Activated naive CD4-positive, alpha-beta T cell treated with anti-CD3 and anti-CD28 coated beads, Interleukin-2, amount 50 U/mL, for 24 hours (primary cell): ENCODE results near the gene POMT2.
"Not testable (repeated sequence)": the region's sequence is repeated elsewhere in the genome, so short reads cannot be mapped to it uniquely, and the experiment has no call there.

Source experiments
- H3K27ac Mint-ChIP-seq: one replicate; pipeline ENCODE4 v1.8.0; 2021; ENCODE audit warnings: mild to moderate bottlenecking, mixed read lengths
- H3K27me3 Mint-ChIP-seq: one replicate; pipeline ENCODE4 v1.8.0; 2021; ENCODE audit warnings: mixed read lengths
- H3K36me3 Mint-ChIP-seq: one replicate; pipeline ENCODE4 v1.8.0; 2021; ENCODE audit warnings: mixed read lengths
- H3K4me1 Mint-ChIP-seq: one replicate; pipeline ENCODE4 v1.8.0; 2021; ENCODE audit warnings: mixed read lengths
- H3K4me3 Mint-ChIP-seq: one replicate; pipeline ENCODE4 v1.8.0; 2021; ENCODE audit warnings: mild to moderate bottlenecking, mixed read lengths
- H3K9me3 Mint-ChIP-seq: one replicate; pipeline ENCODE4 v1.8.0; 2021; ENCODE audit warnings: mixed read lengths

POMT2 gene

GRCh38 chr14:77286576-77286975 is 34.1 kb downstream of the POMT2 start:
- Mint-ChIP-seq H3K4me1 (no peaks in the 10 kb centered on the region), H3K27ac (no peak overlapping the region), H3K9me3 (no peaks in the 10 kb centered on the region), H3K36me3 (peaks cover 26% of the 10 kb centered on the region), H3K4me3 (no peak overlapping the region), H3K27me3 (no peaks in the 10 kb centered on the region)

- no peak overlapping the region for H3K27ac Mint-ChIP-seq
- peaks cover 23% of the 10 kb centered on the region for H3K36me3 Mint-ChIP-seq
- H3K27me3 Mint-ChIP-seq, result no peaks in the 10 kb centered on the region
- no peak overlapping the region for H3K4me3 Mint-ChIP-seq
- no peaks in the 10 kb centered on the region for H3K4me1 Mint-ChIP-seq
- H3K9me3 Mint-ChIP-seq, result no peaks in the 10 kb centered on the region
These were observed 36.2 kb downstream of the POMT2 start for GRCh38 chr14:77284466-77284865.

DNA sequence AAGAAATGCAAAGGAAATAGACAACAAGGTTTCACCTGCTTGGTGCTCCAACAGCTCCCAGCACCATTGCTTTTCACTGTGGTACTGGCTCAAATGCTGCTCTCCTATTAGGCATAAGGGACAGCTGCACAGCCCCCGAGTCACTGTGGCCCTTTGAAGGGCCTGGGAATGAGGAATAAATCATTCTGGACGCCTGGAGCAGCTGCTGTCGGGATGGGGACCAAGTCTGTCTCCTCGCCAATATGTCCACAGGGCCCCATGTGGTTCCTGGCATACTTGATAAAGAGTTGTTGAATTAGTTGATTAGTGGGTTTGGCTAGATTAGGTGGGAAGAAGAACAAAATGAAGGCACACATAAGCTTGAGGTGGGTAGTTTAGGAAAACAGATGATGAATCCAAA is 36.6 kb downstream of the POMT2 start:
- Mint-ChIP-seq H3K9me3 (no peaks in the 10 kb centered on the region), H3K4me3 (no peak overlapping the region), H3K4me1 (no peaks in the 10 kb centered on the region), H3K36me3 (peaks cover 23% of the 10 kb centered on the region), H3K27me3 (no peaks in the 10 kb centered on the region), H3K27ac (no peak overlapping the region)

GRCh38 chr14:77281852-77282410 is 38.8 kb downstream of the POMT2 start:
- Mint-ChIP-seq H3K4me3 (no peak overlapping the region), H3K27ac (no peak overlapping the region), H3K27me3 (no peaks in the 10 kb centered on the region), H3K4me1 (no peaks in the 10 kb centered on the region), H3K9me3 (no peaks in the 10 kb centered on the region), H3K36me3 (peaks cover 23% of the 10 kb centered on the region)

DNA sequence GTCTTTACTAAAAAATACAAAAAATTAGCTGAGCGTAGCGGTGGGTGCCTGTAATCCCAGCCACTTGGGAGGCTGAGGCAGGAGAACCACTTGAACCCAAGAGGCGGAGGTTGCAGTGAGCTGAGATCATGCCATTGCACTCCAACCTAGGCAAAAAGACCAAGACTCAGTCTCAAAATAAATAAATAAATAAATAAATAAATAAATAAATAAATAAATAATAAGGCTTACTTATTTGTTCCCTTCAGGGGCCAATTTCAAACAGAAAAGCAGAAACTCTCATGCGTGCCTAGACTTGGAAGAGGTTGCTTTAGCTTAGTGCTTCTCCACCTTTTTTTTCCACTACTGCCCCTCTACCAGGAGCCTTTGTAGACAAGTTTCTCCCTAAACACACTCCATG is 39.8 kb downstream of the POMT2 start:
- H3K27ac Mint-ChIP-seq, H3K9me3 Mint-ChIP-seq, H3K4me1 Mint-ChIP-seq, H3K27me3 Mint-ChIP-seq, H3K4me3 Mint-ChIP-seq: not testable (repeated sequence)
- H3K36me3 Mint-ChIP-seq, result peaks cover 21% of the 10 kb centered on the region

DNA sequence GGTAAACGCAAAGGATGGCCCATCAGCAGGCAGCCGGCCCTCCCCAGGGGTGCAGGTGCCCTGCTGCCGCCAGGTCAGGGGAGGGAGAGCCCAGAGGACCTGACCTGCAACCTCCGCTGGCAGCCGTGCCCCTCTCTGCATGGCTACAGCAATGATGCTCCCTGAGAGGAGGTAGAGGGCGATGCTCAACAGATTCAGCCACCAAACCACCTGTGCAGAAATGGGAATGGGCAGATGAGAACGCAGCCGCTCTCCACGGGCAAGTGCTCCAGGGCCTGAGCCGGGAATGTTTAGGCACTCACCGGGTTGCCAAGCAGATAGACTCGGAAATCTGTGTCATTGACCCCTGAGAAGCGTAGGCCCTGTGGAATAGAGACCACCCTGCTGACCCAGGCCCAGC is 41.0 kb downstream of the POMT2 start:
- Mint-ChIP-seq H3K4me3 (no peak overlapping the region), H3K4me1 (no peaks in the 10 kb centered on the region), H3K27ac (no peak overlapping the region), H3K36me3 (peaks cover 10% of the 10 kb centered on the region), H3K9me3 (no peaks in the 10 kb centered on the region), H3K27me3 (no peaks in the 10 kb centered on the region)

- H3K27ac Mint-ChIP-seq, result no peak overlapping the region
- peaks cover 5% of the 10 kb centered on the region for H3K36me3 Mint-ChIP-seq
- H3K4me1 Mint-ChIP-seq, result no peaks in the 10 kb centered on the region
- H3K27me3 Mint-ChIP-seq, result no peaks in the 10 kb centered on the region
- no peak overlapping the region for H3K4me3 Mint-ChIP-seq
- H3K9me3 Mint-ChIP-seq, result no peaks in the 10 kb centered on the region
These were observed 42.0 kb downstream of the POMT2 start for GRCh38 chr14:77278461-77279230.

DNA sequence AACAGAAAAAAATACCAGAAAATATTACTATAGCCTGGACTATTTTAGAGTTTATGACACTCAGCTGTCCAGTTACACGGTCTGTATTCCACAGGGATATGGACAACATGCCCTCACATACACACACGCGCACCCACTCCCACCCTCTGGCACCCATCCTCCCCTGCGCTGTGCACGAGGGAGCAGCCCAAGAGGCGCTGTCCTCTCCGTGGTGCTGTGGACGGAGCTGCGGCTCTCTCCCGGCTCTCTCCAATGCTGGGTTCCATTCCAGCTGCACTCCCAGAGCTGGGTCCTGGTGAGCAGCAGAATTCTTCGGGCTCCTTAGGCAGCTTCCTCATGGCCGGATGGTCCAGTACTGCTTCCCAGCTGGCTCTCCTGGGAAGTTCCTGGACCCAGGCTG is 43.7 kb downstream of the POMT2 start:
- Mint-ChIP-seq H3K27me3 (peaks cover 5% of the 10 kb centered on the region), H3K9me3 (no peaks in the 10 kb centered on the region), H3K4me3 (no peak overlapping the region), H3K4me1 (no peaks in the 10 kb centered on the region), H3K36me3 (peaks cover 2% of the 10 kb centered on the region), H3K27ac (no peak overlapping the region)

DNA sequence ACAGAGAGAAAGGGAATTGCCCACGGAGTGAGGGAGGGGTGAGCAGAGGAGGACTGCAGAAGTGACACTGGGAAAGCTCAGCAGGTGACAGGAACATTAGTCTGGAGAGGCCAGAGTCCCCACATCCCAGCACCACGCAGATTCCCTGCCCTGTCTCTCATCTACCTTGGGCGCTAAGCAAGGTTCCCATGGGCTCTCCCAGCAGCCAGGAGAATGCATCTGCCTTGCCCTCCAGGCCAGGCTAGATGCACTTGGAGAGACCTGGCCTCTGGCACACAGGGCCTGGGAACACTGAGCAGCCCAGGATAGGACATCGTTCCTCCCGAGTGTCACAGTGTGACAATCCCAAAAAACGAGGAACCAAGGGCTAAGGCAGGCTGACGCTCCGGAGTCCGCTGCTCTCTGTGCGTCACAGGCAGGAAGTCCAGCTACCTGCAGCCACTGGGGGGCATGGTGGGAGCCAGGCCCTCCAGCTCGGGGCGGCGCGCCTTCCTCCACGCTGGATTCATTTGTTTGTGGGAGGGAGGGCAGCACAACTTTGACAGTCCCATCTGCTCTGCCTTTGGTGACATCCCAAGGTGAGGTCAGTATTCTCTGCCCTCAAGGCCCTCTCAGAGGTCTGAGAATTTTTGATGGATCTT is 44.3 kb downstream of the POMT2 start:
- Mint-ChIP-seq H3K36me3 (peaks cover 2% of the 10 kb centered on the region), H3K9me3 (no peaks in the 10 kb centered on the region), H3K4me1 (no peaks in the 10 kb centered on the region), H3K4me3 (no peak overlapping the region), H3K27me3 (peaks cover 9% of the 10 kb centered on the region), H3K27ac (peak overlapping the region; percentile 65)

GRCh38 chr14:77275601-77276017 is 45.1 kb downstream of the POMT2 start:
- no peak overlapping the region for H3K27ac Mint-ChIP-seq
- H3K36me3 Mint-ChIP-seq, result peaks cover 2% of the 10 kb centered on the region
- no peaks in the 10 kb centered on the region for H3K9me3 Mint-ChIP-seq
- H3K4me1 Mint-ChIP-seq, result no peaks in the 10 kb centered on the region
- H3K27me3 Mint-ChIP-seq, result peaks cover 12% of the 10 kb centered on the region
- H3K4me3 Mint-ChIP-seq, result no peak overlapping the region

- Mint-ChIP-seq H3K27ac (no peak overlapping the region), H3K36me3 (peaks cover 2% of the 10 kb centered on the region), H3K27me3 (peaks cover 12% of the 10 kb centered on the region), H3K4me3 (no peak overlapping the region), H3K9me3 (no peaks in the 10 kb centered on the region), H3K4me1 (peaks cover under 1% of the 10 kb centered on the region)
These were observed 45.6 kb downstream of the POMT2 start for GRCh38 chr14:77275041-77275580.

DNA sequence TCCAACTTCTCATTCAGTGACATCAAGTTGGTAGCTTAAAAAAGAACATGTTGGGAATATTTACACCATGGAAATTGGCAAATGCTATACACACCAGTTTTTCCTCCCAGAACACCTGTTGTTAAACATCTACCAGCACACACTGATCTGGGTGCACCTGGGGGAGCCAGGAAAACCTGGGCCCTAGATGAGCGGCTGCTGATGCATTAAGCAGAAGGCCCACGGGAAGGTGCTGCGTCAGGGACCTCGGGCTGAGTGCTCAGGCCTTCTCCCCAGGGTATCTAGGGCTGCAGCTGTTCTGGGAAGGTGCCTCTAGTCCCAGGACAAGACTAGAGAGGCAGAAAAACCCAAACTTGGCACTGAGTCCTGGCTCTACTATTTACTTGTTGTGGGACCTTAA is 46.9 kb downstream of the POMT2 start:
- Mint-ChIP-seq H3K27me3 (peaks cover 19% of the 10 kb centered on the region), H3K4me1 (peaks cover 4% of the 10 kb centered on the region), H3K27ac (no peak overlapping the region), H3K9me3 (no peaks in the 10 kb centered on the region), H3K4me3 (no peak overlapping the region), H3K36me3 (peaks cover 2% of the 10 kb centered on the region)

DNA sequence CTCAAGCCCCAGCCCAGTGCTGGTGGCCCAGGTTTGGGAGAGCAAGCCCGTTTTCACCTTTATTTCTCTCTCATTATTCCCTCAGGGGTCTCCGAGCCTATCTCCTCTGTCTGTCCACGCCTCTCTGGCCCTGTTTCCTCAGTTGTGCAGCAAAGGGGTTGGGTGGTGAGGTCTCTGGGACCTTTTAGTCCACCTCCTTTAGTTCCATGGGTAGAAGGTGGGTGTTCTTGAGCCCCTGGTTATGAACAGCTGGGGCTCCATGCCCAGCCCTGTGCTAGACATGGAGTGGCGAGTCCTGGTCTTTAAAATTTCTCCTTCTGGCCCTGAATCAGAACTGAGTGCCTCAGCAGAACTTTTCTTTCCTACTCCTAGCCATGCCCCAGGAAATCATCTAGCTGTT is 48.4 kb downstream of the POMT2 start:
- H3K27me3 Mint-ChIP-seq, result peaks cover 25% of the 10 kb centered on the region
- peaks cover 5% of the 10 kb centered on the region for H3K9me3 Mint-ChIP-seq
- H3K4me1 Mint-ChIP-seq, result peaks cover 4% of the 10 kb centered on the region

DNA sequence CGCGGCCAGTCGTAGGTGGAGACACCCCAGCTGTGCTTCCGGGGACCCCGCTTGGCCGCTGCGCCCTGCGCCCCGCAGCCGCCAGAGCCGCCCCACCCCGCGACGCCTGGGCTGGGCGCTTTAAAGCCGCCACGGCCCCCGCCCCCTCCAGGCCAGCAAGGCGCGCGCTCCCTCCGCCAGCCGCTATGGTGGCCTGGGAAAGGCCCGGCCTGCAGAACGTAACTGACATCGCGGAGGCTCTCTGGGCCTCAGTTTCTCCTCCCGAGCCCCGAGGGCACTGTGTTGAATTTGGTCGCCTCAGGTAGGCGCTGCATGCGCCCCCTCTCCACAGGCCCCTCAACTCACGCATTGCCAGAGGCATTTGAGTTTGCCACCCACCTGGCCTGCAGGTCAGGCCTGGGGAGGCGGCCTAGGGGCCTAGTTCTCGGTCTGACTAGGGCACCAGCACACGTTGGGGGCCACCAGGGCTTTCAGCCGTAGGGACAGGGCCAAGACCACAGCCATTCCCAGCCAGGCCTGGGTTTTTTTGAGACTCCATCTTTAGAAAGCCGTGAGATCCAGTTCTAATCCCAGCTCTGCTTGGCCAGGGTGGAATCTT is 49.5 kb downstream of the POMT2 start, which contains the start of gene NGB:
Gene NGB (minus strand): TSS at position 94 of the 598 bp plus-strand sequence. CDS start 269 bp downstream, outside the sequence.
- peaks cover 4% of the 10 kb centered on the region for H3K4me1 Mint-ChIP-seq
- H3K27ac Mint-ChIP-seq, result no peak within 1 kb of the TSS
- H3K9me3 Mint-ChIP-seq, result peaks cover 5% of the 10 kb centered on the region
- H3K4me3 Mint-ChIP-seq, result no peak within 1 kb of the TSS
- peaks cover 25% of the 10 kb centered on the region for H3K27me3 Mint-ChIP-seq
- peaks cover 4% of the 10 kb centered on the region for H3K36me3 Mint-ChIP-seq

More for the DNA sequence above, 48.4 kb downstream of the POMT2 start:
- Mint-ChIP-seq H3K4me3 (no peak overlapping the region), H3K36me3 (peaks cover 4% of the 10 kb centered on the region), H3K27ac (no peak overlapping the region)

DNA sequence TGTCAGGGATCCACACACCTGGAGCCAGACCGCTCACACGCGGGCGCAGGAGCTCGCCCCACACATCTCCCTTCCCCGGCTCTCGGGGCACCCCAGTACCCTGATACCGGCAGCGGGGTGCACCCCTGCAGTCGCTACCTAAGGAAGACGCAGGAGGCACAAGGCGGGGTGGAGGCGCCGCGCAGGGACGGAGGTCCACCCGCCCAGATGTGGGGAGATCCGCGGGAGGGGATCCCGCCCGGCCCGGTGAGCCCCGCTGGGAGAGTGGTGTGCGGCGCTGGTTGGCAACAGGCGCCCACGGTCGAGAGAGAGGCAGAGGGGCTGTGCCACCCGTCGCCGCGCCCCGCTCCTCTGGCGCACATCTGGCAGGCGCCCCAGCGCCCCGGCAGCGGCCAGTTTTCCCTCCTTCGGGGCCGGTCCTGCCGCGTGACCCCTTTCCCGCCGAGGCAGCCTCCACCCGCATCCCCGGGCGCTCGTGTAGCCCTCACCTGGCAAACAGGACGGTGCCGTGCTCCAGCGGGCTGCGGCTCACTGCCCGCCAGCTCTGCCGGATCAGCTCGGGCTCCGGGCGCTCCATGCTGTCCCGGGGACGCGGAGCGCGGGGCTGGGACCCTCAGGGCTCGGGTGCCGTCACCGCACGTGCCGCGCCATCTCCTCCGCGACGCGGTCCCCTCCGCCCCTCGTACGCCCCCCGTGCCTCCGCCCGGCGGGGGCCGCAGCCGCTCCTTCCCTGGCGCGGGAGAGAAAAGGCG is 50.1 kb downstream of the POMT2 start:
- Mint-ChIP-seq H3K27ac (no peak overlapping the region), H3K27me3 (peaks cover 25% of the 10 kb centered on the region), H3K9me3 (peaks cover 5% of the 10 kb centered on the region), H3K4me1 (peaks cover 4% of the 10 kb centered on the region), H3K36me3 (peaks cover 1% of the 10 kb centered on the region), H3K4me3 (no peak overlapping the region)
